WTC11 (cell line): ENCODE measurements around the gene FSD1L.

Experiments used
- ATF1 ChIP-seq: sonication (generic); formaldehyde crosslinking; IDR thresholded peaks from 2 replicates; pipeline ENCODE4 v1.8.1; 2023; ENCODE audit warnings: mild to moderate bottlenecking, moderate library complexity, missing genetic modification reagents
- ATF2 ChIP-seq: sonication (generic); formaldehyde crosslinking; IDR thresholded peaks from 2 replicates; pipeline ENCODE4 v1.8.1; 2022; ENCODE audit warnings: low read depth, missing genetic modification reagents, borderline replicate concordance
- CTCF ChIP-seq: fragments of 200-600 bp; IDR thresholded peaks from 2 replicates; pipeline ENCODE4 v1.8.0; 2022; ENCODE audit warnings: antibody characterized with exemption
- FOXP1 ChIP-seq: sonication (generic); formaldehyde crosslinking; IDR thresholded peaks from 2 replicates; pipeline ENCODE4 v1.8.0; 2022; ENCODE audit warnings: missing genetic modification reagents, mild to moderate bottlenecking, moderate library complexity, borderline replicate concordance
- FOXP4 ChIP-seq: sonication (generic); formaldehyde crosslinking; IDR thresholded peaks from 2 replicates; pipeline ENCODE4 v1.8.0; 2022; ENCODE audit warnings: mild to moderate bottlenecking, missing genetic modification reagents
- NFYB ChIP-seq: sonication (generic); formaldehyde crosslinking; conservative IDR thresholded peaks from 2 replicates; pipeline ENCODE4 v1.8.0; 2022; ENCODE audit warnings: low read depth, missing genetic modification reagents
- USF2 ChIP-seq: sonication (generic); formaldehyde crosslinking; IDR thresholded peaks from 2 replicates; pipeline ENCODE4 v1.8.1; 2023; ENCODE audit warnings: mild to moderate bottlenecking, missing genetic modification reagents, moderate library complexity
- ZSCAN18 ChIP-seq: fragments of 250-450 bp; sonication (Bioruptor Pico); IDR thresholded peaks from 2 replicates; pipeline ENCODE4 v2.1.2; 2022; ENCODE audit warnings: mild to moderate bottlenecking, moderate library complexity

GRCh38 chr9:105401651-105402050 lies 46.2 kb upstream of the FSD1L start:
- TF ChIP-seq ATF2 (CRISPR knock-in tag), result no peak
- TF ChIP-seq FOXP1, result no peak
- TF ChIP-seq CTCF, result no peak
- TF ChIP-seq USF2 (CRISPR knock-in tag), result no peak
- TF ChIP-seq ZSCAN18 (CRISPR knock-in tag), result no peak
- no peak for TF ChIP-seq NFYB (CRISPR knock-in tag)
- TF ChIP-seq FOXP4, result no peak
- TF ChIP-seq ATF1 (CRISPR knock-in tag), result no peak
